ENCODE results near the gene TTLL8.

TTLL8 gene

GRCh38 chr22:50048061-50048765 is 9.9 kb downstream of the TTLL8 start:
- no peak for DNase-seq (ENCODE audit: extremely low read depth, low read depth)
- H3K4me3 ChIP-seq (replicated peaks; ENCODE audit: low read depth, low read length), result no peak overlapping the region
- TF ChIP-seq CTCF (IDR thresholded peaks at IDR 0.05; ENCODE audit: low read depth, low read length, missing control alignments), result no peak

DNA sequence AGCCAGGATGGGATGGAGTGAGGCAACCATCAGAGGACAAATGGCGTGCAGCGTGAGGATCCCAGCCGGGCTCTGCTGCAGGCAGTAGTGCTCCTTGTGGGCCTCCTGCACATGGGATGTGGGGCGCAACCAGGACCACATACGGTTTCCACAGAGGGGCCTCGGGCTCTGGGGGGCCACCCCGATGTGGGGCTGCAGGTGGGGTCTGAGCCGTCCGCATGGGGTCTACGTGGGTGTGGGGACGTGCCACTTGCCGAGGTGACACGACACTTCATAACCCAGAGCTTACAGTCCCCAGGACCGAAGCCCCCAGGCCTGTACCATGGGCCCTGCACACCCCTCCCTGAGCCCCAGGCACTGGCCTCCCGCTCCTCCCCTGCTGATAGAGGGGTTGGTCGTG is 10.8 kb downstream of the TTLL8 start:
- TF ChIP-seq CTCF (IDR thresholded peaks at IDR 0.05; ENCODE audit: low read depth, low read length, missing control alignments), result no peak

GRCh38 chr22:50046481-50047245 is 11.4 kb downstream of the TTLL8 start:
- no peak for DNase-seq (ENCODE audit: extremely low read depth, low read depth)
- no peak overlapping the region for H3K4me3 ChIP-seq (replicated peaks; ENCODE audit: low read depth, low read length)
- TF ChIP-seq CTCF (IDR thresholded peaks at IDR 0.05; ENCODE audit: low read depth, low read length, missing control alignments), result no peak

More for the DNA sequence above, 10.8 kb downstream of the TTLL8 start:
- no peak for DNase-seq (ENCODE audit: extremely low read depth, low read depth)
- no peak overlapping the region for H3K4me3 ChIP-seq (replicated peaks; ENCODE audit: low read depth, low read length)

DNA sequence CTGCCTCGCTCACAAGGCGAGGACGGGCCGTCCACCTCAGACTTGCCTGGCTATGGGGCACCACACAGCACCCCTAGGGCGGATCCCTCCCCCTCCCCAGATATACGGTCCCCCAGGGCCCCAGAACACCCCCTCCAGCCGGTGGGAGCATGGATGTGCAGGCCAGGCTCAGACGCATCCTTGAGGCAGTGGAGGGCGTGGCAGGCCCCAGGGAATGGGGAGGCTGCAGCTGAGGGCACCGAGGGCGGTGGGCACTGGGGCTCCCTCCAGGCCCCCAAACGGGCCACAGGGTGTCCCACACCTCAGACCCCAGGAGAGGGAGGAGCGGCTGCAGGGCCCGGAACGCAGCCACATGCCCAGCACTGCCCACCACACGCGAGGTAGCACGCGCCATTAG is 12.1 kb downstream of the TTLL8 start:
- TF ChIP-seq CTCF (IDR thresholded peaks at IDR 0.05; ENCODE audit: low read depth, low read length, missing control alignments), result no peak
- no peak for DNase-seq (ENCODE audit: extremely low read depth, low read depth)
- no peak overlapping the region for H3K4me3 ChIP-seq (replicated peaks; ENCODE audit: low read depth, low read length)

GRCh38 chr22:50045211-50046018 is 12.7 kb downstream of the TTLL8 start:
- H3K4me3 ChIP-seq (replicated peaks; ENCODE audit: low read depth, low read length), result no peak overlapping the region
- DNase-seq (ENCODE audit: extremely low read depth, low read depth), result no peak
- no peak for TF ChIP-seq CTCF (IDR thresholded peaks at IDR 0.05; ENCODE audit: low read depth, low read length, missing control alignments)

DNA sequence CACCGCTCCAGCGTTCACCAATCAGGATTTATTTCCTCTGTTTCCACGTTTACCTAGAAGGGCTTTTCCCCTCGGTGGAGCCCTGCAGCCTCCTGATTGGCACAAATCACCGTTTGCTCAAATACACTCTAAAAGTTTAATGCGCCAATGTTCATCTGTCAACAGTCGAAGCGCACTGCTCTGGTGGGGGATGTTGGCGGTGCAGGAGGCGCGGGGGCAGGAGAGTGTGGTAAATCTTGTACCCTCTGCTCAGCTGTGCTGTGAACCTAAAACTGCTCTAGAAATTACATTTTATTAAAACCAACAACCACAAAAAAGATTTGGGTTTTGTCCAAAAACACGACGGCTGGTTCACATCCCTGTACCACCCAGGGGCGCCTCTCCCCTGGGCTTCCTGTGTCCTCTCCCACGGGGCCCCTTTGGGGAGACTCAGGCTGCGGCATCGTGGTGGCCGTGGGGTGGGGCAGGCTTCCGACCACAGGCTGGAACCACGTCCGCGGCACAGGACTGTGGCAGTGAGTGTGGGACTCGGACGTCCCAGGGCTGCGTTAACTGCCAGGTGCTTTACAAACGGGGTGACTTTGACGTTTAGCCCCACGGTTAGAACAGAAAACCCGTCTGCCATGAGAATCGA is 13.5 kb downstream of the TTLL8 start:
- no peak for TF ChIP-seq CTCF (IDR thresholded peaks at IDR 0.05; ENCODE audit: low read depth, low read length, missing control alignments)
- DNase-seq (ENCODE audit: extremely low read depth, low read depth), result no peak
- no peak overlapping the region for H3K4me3 ChIP-seq (replicated peaks; ENCODE audit: low read depth, low read length)

Data from HFF-Myc (cell line).